ENCODE measurements around the gene MYL10.

DNA sequence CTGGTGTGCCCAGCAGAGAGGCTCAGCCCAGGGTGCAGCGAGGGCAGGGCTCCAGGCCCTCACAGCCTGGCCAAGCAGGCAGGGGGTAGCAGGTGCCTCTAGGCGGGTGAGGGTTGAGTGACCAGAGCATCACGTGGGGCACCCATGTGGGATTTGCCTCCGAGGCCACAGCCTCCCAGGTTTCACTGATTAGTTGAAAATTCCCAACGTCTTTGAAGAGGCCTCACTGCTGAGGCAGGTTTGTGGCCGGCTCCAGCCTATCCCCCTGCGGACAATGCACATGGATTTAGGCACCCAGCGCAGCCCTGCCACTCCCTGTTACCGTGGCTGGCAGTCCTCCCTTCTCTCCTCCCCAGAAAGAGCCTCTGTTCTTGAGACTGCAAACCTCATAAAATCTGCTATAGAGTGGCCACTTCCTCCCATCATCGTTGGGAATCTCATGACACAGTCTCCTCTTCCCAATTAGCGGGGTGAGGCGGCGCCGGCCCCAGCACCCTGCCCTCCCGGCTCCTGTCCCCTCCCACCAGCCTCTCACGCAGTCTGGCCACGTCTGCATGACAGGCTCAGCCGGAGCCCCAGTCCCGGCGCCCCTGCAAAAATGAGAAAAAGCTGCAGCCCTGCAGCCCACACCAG, 10.8 kb downstream of the MYL10 start:
- TF ChIP-seq, protein P1, sequence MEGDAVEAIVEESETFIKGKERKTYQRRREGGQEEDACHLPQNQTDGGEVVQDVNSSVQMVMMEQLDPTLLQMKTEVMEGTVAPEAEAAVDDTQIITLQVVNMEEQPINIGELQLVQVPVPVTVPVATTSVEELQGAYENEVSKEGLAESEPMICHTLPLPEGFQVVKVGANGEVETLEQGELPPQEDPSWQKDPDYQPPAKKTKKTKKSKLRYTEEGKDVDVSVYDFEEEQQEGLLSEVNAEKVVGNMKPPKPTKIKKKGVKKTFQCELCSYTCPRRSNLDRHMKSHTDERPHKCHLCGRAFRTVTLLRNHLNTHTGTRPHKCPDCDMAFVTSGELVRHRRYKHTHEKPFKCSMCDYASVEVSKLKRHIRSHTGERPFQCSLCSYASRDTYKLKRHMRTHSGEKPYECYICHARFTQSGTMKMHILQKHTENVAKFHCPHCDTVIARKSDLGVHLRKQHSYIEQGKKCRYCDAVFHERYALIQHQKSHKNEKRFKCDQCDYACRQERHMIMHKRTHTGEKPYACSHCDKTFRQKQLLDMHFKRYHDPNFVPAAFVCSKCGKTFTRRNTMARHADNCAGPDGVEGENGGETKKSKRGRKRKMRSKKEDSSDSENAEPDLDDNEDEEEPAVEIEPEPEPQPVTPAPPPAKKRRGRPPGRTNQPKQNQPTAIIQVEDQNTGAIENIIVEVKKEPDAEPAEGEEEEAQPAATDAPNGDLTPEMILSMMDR (IDR thresholded peaks at IDR 0.05), result no peak
- no peak for TF ChIP-seq POLR2A (IDR thresholded peaks at IDR 0.05)

All from lower leg skin (tissue), 3 donors.